ENCODE measurements around the gene IL37.
A peak's percentile ranks its signal among the peaks of the same experiment; 100 is the strongest.

IL37 gene

DNA sequence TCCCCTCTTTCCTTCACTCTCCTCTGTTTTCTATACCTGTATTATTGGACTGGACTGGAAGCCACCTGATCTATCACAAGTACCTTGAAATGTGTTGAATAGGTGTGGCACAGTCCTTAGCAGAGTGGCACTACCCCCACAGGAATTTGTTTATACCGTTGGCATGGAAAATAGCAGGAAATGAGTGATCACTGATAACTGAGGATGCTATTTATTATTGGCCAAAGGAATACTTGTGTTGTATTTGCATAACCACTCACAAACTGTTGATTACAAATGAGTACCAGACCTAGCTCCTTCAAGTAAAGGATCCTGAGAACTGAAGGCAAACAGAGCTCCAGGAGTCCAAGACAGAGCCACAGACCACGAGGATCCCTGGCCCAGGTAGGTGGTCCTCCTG, at the start of gene IL37:
TSS of gene IL37 (plus strand) at position 301 of the 400 bp plus-strand sequence. CDS start 1,848 bp downstream, outside the sequence.
- DNase-seq = no peak

DNA sequence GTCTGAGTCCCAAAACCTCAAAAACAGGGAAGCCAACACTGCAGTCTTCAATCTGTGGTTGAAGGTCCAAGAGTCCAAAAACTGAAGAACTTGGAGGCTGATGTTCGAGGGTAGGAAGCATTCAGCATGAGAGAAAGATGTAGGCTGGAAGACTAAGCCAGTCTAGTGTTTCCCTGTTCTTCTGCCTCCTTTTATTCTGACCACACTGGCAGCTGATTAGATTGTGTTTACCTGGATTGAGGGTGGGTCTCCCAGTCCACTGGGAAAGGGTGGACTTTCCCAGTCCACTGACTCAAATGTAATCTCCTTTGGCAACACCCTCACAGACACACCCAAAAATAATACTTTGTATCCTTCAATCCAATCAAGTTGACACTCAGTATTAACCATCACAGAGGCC, 46.9 kb upstream of the IL37 start:
- DNase-seq = no peak

- DNase-seq = no peak
Measured at GRCh38 chr2:112866128-112866835, 44.7 kb upstream of the IL37 start.

DNA sequence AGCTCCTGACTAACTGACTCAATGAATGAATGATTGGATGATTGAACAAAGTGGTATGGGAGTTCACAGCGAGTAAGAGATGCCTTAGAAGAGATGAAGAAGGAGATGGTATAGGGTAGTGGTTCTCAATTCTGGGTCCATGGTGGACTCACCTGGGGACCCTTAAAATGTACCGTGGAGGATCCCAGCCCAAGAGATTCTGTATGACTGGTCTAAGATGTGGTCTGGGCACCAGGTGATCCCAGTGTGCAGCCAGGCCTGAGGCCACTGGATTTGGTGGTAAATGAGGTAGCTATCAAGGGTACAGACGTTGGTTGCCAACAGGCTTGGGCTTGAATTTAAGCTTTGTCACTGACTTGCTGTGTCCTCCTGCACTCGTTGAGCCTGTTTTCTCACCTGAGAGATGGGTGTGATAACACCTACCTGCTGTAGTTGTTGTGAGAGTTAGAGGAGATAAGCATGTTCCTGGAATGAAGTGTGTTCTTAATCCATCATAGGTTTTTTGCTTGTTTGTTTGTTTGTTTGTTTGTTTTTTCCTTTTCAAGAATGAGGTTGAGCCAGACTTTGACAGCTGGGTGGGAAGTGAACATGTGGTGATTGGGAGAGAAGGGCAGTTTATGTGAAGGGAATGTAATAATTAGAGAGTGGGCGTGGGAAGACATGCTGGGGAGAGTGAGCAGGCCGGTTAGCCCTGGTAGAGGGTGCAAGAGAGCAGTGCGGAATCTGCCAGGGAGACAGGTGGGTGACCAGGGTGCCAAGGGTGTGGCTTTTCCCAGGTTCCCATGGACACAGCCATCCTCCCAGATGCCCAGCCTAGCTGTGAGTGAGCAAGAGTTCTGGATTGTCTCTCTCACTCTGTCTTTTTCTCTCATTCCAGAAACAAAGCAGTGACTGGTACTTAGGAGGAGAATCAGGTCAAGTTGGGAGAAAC, 43.0 kb upstream of the IL37 start:
- DNase-seq = no peak

DNA sequence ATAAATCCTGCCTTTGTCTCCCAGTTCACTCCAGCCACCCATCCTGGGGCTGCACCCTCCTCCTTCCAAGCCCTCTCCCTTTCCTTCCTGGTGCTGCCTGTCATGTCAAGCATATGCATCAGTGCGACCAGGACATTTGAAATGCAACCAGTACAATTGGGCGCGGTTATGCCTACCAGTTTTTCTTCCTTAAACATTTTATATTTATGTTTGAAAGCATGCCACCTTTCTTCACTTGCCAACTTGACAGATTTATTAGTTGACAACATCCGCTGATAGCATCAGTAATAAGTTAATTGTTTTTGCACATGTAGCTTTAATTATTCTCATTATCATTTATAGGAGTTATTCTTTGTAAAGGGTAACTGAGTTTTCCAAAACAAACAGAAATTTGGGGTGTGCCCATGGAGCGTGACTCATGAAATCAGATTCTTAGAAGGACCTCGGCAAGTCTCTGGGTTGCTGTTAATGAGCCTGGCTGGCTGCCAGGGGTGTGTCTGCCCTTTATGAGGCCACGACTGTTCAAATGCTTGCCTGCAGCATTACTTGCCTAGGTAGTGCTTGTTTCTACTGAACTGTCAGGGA, 41.6 kb upstream of the IL37 start:
- DNase-seq = no peak

- DNase-seq = no peak
Measured at GRCh38 chr2:112870841-112871835, 39.8 kb upstream of the IL37 start.

GRCh38 chr2:112876257-112876970, 34.6 kb upstream of the IL37 start:
- peak; percentile 3 to 30 for DNase-seq

GRCh38 chr2:112876971-112877361, 34.0 kb upstream of the IL37 start:
- DNase-seq = no peak

GRCh38 chr2:112877423-112877822, 33.5 kb upstream of the IL37 start:
- no peak for DNase-seq

GRCh38 chr2:112879491-112880041, 31.4 kb upstream of the IL37 start:
- DNase-seq = no peak

DNA sequence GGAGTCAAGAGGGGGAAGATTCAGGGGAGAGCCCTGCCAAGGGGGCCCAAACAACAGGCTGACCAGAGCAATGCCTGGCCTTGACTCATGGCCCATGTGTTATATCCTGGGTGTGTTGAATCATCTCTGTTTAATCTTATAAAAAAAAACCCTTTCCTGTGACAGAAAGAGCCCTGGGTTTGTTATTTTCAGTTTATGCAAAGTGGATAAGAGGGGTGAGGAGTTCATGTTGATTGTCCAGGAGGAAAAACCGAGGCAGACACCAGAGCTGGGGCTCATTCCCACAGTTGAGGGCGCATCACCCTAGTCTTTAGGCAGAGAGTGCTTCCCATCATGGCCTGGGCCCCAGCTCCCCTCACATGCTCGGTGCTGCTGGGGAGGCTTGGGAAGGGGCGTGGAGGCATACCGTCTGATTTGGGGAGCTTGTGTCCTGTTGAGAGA, 30.9 kb upstream of the IL37 start:
- DNase-seq = no peak

GRCh38 chr2:112880696-112881095, 30.3 kb upstream of the IL37 start:
- DNase-seq = no peak

DNA sequence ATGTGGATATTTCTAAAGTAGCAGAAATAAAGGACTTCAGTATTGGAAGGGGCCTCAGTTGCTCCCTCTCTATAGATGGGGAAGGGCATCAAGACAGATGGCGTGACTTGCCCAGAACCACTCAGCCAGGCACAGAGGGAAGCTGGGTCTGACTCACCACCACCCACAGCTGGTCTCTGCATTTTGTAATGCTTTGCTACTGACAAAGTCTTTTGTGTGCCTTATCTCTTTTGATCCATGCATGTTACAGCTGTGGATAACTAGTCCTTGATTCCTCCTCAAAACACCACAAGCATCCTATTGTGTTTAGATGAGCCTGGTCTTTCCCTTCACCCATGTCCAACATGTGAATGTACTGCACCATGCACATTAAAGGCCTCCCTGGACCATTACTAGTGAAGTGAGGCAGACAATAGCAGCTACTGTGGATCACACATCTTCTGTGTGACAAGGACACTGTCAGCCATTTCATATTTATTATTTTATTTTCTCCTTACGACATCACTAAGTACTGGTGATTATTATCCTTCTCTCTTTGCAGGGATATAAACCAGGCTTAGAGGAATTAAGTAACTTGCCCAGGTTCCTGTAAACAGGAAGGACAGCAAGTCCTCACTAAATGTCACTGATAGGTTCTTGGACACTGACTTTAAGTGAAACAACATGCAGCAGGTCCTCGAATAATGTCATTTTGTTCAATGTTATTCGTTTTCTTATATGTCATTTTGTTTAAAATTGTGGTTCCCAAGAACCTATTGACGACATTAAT, 29.6 kb upstream of the IL37 start:
- peak; percentile 62 to 65 for DNase-seq

GRCh38 chr2:112883669-112884068, 27.3 kb upstream of the IL37 start:
- no peak for DNase-seq

DNA sequence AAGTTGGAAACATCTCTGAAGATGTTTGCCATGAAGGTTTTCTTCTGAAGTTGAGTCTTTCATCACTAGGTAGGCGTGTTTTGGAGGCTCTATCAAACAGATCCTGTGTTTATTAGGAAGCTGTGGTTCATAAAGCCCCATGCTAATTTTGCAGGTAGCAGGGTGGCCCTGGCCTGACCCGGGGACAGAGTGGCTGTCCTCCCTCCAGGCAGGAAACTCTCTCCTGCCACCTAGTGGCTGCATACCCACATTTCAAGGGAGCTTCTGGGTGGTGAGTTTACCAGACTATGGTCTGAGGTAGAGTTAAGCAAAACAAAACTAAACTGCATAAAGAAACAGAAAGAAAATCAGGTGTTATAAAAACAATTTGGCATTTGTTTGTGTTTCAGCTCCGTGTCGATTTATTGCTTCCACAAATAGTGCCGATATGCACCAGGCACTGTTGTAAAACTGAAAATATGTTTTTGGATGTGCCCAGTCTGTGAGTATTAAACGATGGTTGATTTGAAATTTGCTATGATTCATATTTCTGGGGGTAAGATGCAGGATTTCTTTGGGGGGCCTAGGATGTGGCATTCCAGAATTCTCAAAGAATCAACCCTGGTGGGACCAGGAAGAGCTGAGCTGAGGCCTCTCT, 26.0 kb upstream of the IL37 start:
- peak; percentile 50 to 52 for DNase-seq

DNA sequence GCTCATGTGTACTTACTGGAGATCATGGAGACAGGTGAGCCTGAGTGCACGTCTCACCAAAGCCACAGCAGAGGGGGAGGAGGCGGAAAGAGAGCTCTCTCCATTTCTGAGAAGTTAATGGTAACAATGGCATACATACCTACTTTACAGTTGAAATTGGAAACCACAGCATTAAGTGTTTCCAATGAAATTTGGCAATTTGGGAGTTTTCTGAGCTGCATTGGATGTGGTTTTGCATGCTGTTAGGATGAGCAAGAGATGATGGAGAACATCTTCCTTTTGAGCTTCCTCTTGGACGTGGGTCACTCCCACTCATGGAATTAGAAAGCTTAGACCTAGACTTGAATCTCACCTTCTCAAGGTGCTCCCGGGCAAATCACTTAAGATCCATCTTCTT, 25.5 kb upstream of the IL37 start:
- no peak for DNase-seq

DNA sequence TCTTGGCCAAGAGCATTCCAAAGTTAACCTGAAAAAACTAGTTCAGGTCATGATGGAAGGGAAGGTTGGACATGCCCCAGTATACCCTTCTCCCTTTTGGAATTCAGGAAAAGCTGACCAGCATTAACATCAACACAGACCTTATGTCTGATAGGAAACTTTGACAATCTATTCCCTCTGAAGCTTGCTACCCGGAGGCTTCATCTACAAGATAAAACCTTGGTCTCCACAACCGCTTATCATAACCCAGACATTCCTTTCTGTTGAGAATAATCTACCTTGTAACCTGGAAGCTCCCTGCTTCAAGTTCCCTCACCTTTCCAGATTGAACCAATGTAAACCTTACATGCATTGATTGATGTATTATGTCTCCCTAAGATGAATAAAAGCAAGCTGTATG, 24.7 kb upstream of the IL37 start:
- DNase-seq = no peak

DNA sequence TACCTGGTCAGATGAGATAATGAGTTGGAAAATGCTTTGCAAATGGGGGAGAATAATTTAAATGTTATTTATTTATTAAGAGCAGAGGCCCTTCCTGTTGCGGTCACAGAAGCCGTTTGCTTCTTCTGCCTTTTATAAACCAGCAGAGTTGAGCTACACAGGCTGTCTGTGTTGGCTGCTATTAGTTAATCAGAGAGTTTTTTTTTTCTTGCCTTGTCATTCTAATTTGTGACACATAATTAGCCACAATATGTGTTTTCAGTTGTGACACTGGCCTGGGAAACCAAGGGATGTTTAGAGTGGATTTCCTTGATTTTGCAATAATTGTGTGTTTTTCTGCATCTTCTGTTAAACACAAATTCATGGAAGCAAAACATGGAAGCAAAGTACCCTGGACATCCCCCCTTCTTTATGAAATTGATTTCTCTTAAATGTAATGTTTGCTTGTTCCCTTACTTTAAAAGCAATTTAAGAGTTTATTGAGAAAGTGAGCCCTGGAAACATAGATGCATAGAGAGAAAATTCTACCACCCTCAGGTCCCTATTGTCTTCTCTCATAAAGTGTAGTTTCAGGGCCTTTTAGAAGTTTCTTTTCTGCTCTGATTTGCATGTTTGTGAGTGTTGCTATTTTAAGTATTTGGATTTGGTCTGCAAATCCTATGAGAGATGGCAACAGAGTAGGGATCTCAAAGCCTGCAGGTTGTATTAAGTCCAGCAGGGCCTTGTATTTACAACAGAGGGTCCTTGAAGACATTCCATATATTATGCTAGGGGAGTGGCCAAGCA, 22.8 kb upstream of the IL37 start:
- peak; percentile 47 to 48 for DNase-seq

GRCh38 chr2:112889976-112890375, 21.0 kb upstream of the IL37 start:
- no peak for DNase-seq
